Activated CD8-positive, alpha-beta memory T cell treated with anti-CD3 and anti-CD28 coated beads, Interleukin-2, amount 50 U/mL, for 24 hours (primary cell): ENCODE measurements around the gene VPS39.

Experiments used
- DNase-seq: peaks from one replicate; pipeline ENCODE4 v3.0.0-alpha.2; 2020; ENCODE audit errors: extremely low read depth

VPS39 gene

DNA sequence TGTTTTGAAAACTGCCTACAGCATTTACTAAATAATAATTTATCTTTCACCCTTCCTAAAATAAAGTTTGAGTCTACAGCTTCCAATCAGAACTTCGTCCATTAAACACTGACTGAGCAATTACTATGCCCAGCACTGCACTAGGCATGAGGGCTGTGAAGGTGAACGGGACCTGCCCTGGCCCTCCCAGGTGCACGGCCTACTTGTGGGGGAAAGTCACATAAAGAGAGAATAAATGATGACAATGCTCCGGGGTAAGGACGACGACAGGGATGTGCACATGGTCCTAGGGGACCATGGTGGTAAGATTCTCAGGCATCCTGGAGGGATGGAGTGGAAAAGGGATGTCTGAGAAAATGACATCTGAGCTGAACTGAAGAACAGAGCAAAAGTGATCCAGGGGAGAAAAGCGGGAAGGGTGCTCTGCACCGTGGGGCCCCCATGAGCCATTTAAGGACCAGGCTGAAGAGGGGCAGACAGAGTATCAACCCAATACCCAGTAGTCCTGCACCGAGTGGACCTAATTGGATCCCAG is 63.2 kb downstream of the VPS39 start:
- DNase-seq = no peak

DNA sequence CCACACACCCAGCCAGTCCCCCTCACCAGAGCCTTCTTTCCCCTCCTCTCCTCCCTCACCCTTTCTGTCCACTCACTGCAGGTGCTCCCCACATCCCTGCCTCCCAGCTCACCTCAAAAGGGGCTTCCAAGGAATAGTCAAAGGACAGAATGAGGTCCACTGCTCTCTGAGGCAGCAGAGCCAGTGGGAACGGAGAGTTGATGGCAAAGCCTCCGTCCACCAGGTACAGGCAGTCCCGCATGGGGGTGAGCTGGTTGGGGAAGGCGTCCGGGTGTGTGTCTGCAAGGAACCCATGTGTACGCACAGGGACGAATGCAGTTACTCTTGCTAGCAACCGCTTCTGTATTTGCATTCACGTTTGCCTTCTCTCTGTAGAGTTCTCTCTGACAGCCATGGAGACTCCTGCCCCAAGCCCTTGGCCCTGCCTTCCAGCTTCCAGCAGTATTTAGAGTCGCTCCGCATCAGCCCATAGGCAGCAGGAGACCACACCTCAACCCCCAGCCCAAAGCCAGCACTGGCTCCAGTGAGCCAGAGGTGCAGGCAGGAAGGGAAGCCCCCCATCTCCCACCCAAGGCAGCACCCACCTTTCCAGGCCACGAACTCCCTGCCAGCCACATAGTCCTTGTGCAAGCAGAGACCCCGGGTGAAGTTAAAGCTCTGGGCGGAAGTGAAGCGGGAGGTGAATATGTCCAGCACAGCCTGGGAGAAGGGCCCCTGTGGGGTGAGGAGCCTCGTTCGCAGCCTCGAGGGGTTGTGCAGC is 64.1 kb downstream of the VPS39 start:
- DNase-seq = no peak

DNA sequence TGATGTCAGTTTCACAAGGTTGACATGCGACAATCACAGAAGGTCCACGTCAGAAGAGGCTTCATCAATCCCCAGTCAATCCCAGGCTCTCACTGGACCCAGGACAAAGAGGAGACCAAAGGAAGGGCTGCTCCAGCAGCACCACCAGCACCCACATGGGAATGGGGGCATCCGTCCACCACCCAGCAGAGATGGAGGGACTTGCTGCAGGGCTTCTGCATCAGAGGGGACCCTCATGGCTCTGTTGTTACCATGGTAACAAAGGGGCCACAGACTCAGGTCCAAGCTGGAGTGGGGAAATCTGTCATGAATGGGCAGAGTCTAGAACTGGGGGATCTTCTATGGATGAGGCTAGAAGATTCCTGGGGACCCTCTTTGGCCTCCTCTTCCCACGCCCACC is 64.7 kb downstream of the VPS39 start:
- DNase-seq = no peak

DNA sequence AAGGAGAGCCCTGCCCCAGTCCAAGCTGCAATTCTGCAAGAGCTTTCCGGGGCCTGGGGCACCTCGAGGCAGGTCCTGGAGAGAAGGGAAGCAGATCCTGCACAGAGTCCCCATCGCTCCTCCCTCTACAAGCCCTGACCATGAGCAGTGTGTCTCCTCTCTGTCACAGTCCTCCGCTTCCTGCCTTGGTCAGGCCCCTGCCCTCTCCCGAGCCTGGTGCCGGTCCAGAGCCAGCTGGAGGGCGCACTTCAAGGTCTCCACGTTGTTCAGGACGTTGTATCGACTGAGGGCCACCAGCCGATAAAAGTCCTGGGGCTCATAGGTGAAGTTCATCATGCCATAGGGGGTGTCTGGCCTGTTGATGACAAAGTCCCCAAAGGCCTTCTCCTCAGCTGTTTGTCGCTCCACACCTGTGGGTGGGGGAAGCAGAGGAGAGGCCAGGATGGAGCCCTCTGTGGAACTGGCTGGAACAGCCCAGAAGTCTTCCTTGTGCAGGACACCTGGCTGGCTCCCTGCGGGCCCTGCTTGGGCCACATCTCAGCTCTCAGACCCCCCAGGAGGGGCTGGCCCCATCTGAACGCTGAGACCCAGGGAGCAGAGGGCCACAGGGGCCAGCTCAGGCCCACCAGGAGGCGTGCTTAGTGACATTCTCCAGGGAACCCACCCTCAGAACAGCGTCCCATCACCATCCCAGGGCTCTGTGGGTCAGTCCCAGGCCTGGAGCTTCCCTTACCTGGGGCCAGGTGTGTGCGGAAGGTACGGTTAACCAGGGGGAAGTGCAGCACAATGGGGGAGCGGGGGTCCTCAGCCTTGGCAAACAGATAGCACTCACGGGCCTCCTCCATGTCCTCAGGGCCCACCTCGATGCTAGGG is 66.1 kb downstream of the VPS39 start:
- no peak for DNase-seq

DNA sequence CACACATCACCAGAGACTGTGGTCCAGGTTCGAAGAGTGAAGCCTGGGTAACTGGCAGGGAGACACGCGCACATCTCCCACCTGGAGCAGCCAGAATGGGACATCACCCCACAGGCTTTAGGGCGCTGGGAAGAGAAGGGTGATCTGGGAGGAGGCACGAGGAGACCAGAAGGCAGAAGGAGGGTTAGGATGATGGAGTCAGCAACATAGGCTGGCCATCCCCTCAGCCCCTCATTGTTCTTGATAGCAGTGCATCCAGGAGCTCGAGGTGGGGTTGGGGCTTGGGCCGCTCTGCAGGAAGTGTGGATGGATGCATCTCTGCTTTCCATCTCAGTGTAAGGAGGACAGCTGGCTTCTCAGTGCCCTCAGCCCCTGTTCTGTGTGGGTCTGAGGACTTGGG is 66.9 kb downstream of the VPS39 start:
- DNase-seq = no peak

DNA sequence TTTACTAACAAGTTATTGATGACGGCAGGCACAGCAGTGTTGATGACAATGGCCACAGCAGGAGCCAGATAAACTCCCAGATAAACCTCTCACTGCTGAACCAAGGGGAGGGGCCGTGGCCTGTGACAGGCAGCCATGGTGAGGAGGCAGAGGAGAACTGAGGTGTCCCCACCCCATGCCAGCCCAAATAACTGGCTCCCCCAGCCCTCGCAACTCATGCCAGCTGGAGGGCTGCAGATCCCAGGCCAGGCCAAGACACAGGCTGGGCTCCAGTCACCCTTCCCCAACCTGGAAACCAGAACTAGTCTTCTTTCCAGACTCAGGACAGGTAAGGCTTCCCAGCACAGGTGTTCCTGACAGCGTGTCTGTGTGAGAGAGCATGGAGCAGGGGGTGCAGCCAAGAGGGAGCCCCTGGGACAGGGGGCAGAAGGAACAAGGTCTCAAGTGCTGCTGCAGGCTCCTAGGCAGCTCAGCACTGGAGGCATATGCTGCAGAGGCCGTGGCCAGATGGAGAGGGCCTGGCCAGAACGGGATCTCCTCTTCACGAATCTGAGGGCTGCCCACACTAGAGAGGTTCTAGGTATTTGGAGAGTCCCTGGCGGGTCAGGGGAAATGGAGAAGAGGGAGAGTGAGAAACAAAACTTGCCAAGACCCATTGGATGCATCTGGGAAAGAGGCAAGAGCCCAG is 67.6 kb downstream of the VPS39 start:
- DNase-seq = no peak

DNA sequence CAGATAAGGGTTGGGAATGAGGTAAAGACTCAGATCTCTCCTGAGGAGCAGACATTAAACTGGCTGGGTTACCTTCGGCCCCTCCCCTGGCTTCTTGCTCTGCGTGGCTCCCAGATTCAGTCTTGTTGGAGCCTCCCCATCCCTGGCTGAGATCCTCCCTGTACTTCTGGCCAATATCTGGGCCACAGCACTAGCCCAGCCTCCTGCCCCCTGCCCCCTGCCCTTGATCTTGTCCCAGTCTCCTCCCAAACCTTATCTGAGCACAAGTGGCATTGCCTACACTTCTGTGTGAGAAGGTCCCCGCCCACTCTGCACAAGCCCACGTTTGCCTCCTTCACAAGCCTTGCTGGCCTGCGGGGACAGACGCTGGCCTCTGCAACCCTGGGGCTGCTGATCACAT is 68.5 kb downstream of the VPS39 start:
- no peak for DNase-seq

DNA sequence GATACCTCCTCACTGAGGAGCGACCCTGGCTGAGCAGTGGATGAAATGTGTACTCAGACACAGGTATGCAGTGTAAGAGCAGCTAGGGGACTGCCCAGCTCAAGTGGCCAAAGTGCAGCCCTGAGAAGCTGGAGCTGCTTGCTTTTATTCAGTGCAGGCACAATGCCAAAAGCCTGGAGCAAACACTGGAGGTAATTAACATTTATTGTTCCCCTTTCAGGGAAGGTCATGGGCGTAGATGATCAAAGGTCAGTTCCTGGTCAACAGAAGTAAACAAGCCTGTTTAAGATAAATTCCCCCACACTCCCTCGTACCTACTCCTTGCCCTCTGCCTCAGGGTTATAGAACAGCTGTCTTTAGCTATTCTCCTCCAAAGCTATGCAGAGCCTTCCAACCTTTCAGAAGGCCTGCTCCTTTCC is 69.1 kb downstream of the VPS39 start:
- no peak for DNase-seq

DNA sequence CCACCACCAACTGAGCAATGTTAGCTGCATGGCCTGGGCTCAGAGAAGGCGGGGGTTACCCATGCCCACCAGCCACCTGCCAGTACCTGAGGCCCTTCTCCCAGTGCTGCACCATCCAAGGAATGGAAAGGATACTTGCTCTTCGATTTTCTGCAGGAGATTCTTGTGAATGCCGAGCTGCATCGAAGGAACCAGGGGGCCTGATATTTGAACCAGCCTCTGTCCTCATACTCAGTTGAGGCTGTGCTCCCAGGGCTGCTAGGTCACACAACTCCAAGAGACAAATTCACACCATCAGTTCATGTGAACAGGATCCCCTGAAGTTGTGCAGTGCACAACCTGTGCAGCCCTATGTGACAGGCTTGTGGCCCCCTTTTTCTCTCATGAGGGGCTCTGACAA is 69.7 kb downstream of the VPS39 start:
- no peak for DNase-seq

DNA sequence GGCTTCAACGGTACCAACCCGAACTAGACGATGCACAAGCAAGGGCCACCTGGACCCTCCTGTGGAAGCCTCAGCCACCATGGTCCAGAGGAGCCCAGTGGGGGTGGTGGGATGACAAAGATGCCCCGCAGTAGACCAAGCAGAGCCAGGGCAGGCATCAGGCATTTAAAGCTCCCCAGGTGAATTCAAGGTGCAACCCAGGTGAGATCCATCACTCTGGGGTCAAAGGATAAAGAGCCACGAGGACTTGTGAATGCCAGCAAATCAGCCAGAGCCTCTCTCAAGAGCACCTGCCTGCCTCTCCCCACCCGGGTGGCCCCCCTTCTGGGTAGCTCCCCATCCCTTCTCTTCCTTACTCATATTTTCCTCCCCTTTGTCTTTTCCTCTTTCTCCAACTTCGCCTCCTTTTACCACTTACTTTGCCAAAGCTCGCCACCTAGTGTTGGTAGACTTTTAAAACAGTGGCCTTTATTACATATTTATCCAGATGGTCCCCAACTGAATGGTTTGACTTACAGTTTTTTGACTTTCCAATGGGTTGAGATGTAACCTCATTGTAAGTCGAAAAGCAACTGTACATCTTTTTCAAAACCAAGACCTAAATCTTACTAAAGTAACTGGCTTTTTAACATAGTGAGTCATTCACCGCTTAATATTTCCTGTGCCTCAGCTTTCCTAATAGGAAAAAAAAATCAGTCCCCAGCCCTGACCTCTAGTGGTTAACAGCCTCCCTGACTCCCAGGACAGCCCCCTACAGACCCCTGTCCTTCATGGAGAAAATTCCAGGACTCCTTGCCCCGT is 70.4 kb downstream of the VPS39 start:
- no peak for DNase-seq

DNA sequence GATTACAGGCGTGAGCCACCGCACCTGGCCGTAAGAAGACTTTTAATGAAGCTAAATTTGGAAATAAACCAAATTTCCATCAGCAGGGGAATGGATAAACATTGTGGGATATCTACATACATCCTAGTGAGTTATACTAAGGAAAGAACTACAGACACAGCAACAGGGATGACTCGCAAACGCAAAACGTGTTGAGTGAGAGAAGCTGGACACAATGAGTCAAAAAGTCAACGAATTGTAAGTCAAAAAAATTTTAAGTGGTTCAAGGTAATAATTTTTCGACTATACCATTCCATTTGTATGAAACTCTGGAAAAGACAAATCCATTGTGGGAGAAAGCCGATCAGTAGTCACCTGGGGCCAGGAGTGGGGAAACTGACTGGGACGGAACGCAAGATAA is 71.6 kb downstream of the VPS39 start:
- no peak for DNase-seq

DNA sequence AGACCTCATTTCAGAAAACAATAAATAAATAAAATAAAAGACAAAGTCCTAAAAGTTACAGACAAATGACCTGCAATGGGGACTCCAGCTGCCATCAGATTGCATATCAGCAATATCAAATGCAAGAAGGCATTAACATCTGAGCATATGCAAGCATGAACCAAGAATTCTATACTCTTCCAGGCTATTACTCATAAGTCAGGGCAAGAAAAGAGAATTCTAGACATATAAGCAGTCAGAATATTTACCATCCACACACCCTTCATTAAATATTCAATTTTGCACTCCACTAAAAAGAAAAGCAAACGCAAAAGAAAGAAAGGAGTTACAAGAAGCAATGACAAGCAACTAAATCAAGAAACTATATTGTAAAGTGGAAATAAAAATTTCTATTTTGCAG is 72.8 kb downstream of the VPS39 start:
- no peak for DNase-seq

DNA sequence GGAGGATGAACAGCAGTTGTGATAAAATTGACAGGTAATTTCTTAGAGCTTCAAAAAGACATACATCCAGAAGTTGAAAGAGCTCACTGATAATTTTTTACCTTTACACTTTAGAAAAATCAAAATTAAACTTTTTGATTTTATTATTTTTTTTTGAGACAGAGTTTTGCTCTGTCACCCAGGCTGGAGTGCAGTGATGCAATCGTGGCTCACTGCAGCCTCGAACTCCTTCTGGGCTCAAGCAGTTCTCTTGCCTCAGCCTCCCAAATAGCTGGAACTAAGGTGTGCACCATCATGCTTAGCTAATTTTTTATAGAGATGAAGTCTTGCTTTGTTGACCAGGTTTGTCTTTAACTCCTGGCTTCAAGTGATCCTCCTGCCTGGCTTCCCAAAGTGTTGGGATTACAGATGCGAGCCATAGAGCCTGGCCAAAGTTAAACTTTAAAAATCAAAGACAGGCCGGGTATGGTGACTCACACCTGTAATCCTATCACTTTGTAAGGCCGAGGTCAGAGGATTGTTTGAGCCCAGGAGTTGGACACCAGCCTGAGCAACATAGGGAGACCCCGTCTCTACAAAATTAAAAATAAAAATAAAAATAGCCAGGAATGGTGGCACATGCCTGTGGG is 73.4 kb downstream of the VPS39 start:
- no peak for DNase-seq

DNA sequence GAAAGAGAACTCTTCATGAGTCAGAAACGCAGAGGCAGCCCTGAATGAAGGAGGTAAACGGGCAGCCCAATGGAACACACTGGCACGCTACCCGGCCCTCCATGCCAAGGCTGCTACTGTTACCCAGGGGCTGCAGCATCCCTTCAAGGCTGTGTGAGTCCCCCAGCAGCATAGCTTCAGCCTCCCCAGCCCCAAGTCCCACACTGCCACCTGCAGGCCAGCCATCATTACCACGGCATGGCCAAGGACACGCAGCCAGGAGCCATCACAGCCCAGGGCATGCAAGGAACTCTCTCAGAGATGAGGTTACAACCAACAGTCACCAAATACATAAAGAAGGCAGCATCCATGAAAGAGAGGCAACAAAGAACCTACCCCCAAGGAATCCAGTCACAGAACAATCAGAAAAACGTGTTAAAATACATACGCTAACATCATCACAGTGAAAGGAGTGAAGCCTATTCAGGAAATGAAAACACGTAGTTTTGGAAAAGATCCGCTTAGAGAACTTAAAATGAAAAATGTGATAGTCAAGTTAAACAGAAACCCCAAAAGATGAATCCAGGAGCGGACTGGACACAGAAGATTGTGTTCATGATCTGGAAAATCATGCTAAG is 74.1 kb downstream of the VPS39 start:
- DNase-seq = no peak

DNA sequence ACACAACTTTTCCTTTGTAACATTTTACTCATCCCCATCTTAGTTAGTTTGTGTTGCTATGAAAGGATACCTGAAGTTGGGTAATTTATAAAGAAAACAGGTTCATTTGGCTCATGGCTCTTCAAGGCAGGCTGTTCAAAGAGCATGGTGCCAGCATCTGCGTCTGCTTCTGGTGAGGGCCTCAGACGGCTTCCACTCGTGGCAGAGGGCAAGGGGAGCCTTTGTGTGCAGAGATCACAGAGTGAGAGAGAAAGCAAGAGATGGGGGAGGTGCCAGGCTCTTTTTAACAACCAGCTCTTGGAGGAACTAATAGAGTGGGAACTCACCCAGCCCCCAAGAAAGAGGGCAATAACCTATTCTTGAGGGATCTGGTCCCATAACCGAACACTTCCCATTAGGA is 74.7 kb downstream of the VPS39 start:
- no peak for DNase-seq

DNA sequence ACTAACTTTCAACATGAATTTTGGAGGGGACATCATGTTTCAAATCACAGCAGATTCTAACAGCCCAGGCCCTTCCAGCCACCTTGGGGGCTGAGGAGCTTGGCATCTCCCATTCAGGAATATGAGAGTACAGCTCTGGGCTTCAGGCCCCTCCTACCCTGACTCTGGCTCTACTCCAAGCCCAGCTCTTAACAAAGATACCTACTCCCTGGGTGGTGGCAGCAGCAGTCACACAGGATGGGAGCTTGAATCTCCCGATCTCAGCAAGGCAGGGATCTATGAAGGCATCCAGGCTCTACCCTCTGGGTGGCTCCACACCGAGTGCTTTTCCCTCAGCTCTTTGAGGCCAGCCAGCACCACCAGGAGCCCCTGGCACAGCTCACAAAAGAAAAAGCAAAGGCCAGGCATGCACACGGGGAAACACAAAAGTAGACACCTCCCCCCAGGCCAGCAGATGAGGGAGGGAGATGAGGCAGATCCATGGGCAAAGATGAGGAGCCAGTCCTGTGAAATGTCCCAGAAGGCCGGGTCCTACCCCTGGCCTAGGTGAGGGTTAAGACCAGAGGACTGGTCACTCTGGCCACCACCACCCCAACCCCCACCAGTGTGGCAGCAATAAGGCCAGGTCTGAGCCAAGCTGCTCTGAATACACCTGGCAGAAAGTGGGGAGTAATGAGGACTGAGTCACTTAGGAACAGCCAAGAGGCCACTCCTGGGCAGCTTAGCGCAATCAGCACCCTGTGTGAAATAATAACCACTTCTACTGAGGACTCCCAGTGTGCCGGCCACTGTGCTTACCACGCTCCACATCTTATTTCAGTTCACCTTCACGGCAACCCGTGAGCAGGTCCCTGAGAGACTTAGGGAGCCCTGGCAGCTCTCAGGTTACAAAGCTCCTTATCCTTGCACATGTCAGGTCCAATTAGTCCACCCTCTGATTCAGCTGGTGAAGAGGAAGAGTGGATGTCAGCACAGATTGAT is 76.0 kb downstream of the VPS39 start:
- DNase-seq = no peak

DNA sequence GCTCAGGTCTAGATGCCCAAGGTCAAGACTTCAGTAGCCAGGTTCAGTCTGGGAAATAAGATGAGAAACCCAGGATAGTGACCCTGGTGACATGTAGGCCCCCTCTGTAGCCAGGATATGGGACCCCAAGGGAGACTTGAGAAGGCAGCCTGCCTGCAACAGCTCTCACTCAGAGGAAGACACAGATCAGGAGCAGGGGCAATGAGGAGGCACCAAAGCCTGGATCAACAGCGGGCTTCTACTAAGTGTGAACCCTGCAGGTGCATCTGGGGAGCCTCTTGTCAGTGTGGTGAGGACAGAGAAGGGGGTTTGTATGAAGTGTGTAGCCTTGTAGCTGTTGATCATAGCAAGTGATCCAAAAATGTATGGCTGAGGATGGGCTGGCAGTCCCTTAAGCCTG is 77.1 kb downstream of the VPS39 start:
- DNase-seq = no peak

DNA sequence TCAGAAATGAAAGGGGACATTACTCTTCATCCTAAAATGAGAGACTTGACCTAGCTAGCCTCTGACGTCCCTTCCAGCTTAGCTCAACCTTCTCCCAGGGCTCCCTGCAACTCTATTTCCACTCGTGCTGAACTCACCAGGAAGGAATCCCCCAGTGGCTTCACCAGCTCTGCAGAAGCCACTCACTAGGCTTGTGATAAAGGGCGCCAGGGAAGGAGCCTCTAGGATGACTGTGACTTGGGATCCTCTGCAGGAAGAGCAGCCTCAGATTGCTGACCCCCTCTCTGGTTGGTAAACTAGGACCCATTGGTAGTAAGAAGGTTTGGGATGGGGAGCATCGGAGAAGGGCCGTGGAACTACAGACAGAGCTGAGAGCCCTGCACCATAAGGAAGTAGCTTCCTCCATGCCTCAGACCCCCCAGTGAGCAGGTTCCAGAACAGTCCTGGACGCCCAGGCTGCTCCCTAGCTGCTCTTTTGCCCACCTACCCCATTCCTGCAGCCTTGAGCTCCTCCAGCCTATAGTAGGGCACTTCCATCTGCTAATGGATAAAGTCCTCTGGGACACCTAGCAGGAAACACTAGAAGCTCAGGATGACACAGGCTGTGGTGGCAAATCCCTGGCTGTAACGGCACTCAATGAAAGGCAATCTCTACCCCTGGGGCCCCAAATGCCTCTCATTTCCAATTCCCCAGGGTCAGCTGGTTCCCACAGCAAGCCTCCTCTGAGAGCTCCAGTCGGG is 77.7 kb downstream of the VPS39 start:
- no peak for DNase-seq

DNA sequence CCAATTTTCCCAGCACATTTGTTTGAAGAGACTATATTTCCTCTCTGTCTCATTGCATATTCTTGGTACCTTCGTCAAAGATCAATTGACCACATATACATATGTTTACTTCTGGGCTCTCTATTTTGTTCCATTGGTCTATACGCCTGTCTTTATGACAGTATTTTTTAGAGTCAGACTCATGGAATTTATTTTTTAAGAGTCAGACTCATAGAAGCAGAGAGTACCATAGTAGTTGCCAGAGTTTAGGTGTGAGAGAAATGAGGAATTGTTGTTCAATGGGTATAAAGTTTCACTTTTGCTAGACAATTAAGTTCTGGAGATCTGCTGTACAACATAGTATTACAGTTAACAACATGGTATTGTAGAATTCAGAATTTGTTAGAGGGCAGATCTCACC is 78.7 kb downstream of the VPS39 start:
- DNase-seq = no peak
